Measurements from ENCODE around the gene ZNF195.

ZNF195 gene

DNA sequence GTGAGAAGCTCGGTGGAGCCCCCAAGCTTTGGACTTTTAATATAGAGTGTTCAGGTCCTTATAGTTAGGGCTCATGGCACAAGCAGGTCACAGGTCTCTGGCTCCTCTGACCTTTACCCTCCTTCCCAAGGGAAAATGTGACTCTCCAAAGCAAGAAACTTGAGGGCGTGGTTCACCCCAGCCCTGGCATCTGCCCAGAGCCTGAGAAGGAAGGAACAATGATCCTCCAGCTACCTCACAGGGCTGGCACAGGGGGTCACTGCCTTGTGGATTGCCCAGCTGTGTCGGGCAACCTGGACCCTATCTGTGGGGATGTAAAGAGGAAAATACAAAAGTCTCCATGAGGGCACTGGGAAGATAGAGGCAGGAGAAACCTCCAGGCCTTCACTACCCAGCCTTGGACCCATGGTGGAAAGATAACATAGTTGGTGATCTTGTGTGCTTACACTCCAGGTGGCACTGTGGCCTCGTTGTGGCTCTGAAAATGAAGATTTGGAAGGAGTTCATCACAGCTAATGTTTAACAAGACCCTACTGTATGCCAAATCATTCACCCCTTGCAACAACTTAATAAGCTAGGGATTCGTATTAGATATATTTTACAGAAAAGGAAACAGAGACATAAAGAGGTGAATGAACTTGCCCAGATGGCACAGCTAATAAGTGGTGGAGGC is 3.8 kb upstream of the ZNF195 start:
- H3K27me3 ChIP-seq (ENCODE audit: insufficient read depth, poor library complexity, severe bottlenecking), result no peaks in the 10 kb centered on the region
- no peak overlapping the region for H3K27ac ChIP-seq (replicated peaks)
- TF ChIP-seq, protein P1, sequence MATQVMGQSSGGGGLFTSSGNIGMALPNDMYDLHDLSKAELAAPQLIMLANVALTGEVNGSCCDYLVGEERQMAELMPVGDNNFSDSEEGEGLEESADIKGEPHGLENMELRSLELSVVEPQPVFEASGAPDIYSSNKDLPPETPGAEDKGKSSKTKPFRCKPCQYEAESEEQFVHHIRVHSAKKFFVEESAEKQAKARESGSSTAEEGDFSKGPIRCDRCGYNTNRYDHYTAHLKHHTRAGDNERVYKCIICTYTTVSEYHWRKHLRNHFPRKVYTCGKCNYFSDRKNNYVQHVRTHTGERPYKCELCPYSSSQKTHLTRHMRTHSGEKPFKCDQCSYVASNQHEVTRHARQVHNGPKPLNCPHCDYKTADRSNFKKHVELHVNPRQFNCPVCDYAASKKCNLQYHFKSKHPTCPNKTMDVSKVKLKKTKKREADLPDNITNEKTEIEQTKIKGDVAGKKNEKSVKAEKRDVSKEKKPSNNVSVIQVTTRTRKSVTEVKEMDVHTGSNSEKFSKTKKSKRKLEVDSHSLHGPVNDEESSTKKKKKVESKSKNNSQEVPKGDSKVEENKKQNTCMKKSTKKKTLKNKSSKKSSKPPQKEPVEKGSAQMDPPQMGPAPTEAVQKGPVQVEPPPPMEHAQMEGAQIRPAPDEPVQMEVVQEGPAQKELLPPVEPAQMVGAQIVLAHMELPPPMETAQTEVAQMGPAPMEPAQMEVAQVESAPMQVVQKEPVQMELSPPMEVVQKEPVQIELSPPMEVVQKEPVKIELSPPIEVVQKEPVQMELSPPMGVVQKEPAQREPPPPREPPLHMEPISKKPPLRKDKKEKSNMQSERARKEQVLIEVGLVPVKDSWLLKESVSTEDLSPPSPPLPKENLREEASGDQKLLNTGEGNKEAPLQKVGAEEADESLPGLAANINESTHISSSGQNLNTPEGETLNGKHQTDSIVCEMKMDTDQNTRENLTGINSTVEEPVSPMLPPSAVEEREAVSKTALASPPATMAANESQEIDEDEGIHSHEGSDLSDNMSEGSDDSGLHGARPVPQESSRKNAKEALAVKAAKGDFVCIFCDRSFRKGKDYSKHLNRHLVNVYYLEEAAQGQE (IDR thresholded peaks at IDR 0.05; ENCODE audit: insufficient replicate concordance, low read depth), result no peak
- TF ChIP-seq, protein P2, sequence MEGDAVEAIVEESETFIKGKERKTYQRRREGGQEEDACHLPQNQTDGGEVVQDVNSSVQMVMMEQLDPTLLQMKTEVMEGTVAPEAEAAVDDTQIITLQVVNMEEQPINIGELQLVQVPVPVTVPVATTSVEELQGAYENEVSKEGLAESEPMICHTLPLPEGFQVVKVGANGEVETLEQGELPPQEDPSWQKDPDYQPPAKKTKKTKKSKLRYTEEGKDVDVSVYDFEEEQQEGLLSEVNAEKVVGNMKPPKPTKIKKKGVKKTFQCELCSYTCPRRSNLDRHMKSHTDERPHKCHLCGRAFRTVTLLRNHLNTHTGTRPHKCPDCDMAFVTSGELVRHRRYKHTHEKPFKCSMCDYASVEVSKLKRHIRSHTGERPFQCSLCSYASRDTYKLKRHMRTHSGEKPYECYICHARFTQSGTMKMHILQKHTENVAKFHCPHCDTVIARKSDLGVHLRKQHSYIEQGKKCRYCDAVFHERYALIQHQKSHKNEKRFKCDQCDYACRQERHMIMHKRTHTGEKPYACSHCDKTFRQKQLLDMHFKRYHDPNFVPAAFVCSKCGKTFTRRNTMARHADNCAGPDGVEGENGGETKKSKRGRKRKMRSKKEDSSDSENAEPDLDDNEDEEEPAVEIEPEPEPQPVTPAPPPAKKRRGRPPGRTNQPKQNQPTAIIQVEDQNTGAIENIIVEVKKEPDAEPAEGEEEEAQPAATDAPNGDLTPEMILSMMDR (IDR thresholded peaks at IDR 0.05; ENCODE audit: insufficient read depth, low read length), result no peak
- no peak for TF ChIP-seq GABPA (IDR thresholded peaks at IDR 0.05; ENCODE audit: low read depth)
- no peak for TF ChIP-seq POLR2AphosphoS5 (IDR thresholded peaks at IDR 0.05; ENCODE audit: low read depth)
- no peak for TF ChIP-seq SPI1 (IDR thresholded peaks at IDR 0.05; ENCODE audit: borderline replicate concordance, low read depth)
- no peak overlapping the region for H3K4me3 ChIP-seq (replicated peaks; ENCODE audit: insufficient read depth, low read length)
- no peak for DNase-seq (ENCODE audit: low read depth in 1 of 2, low spot score in 1 of 2)

DNA sequence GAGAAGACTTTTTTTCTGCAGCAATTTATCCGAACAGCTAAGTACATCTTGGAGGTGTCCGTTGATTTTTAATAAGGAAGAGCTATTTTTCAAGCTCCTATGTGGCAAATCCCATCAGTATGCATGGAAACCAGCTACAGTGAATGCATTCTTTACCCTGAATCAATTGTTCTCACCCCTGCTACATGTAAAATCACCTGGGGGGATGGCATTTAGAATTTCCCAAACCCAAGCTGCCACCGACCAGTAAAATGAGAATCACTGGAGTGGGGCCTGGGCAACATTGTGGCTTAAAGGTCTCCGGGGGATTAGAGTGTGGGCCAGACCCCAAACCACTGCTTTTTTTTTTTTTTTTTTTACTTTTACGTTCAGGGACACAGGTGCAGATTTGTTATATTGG is 2.8 kb upstream of the ZNF195 start:
- no peaks in the 10 kb centered on the region for H3K27me3 ChIP-seq (ENCODE audit: insufficient read depth, poor library complexity, severe bottlenecking)
- H3K4me3 ChIP-seq (replicated peaks; ENCODE audit: insufficient read depth, low read length), result no peak overlapping the region
- no peak for TF ChIP-seq POLR2AphosphoS5 (IDR thresholded peaks at IDR 0.05; ENCODE audit: low read depth)
- DNase-seq (ENCODE audit: low read depth in 1 of 2, low spot score in 1 of 2), result no peak
- no peak overlapping the region for H3K27ac ChIP-seq (replicated peaks)

DNA sequence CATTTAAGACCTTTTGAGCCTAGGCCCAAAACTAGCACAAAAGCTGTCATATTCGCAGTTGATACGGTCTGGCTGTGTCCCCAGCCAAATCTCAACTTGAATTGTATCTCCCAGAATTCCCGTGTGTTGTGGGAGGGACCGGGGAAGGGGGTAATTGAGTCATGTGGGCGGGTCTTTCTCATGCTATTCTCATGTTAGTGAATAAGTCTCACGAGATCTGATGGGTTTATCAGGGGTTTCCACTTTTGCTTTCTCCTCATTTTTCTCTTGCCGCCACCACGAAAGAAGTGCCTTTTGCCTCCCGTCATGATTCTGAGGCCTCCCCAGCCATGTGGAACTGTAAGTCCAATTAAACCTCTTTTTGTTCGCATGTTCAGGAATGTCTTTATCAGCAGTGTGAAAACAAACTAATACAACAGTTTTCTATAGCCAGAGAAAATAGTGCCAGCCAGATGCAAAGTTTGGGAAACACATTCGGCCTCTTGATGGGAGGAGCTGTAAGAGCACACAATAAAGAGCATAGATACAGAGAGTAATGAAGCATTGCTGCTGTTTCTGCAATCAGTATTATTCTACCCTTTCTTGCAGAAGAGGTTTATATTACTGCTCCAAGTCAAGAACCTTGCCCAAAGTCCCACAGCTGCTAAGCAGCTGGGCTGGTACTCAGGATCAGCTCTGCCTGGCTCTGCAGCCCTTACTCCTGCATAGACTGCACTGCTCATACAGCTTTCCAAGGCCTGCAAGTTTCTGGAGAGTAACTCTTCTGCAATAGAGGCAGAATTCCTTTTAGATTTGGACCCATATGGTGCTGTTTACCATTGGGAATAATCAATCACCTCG is 2.0 kb upstream of the ZNF195 start:
- DNase-seq (ENCODE audit: low read depth in 1 of 2, low spot score in 1 of 2), result no peak
- no peak overlapping the region for H3K4me3 ChIP-seq (replicated peaks; ENCODE audit: insufficient read depth, low read length)

More for the DNA sequence above, 2.0 kb upstream of the ZNF195 start:
- Histone ChIP-seq H3K27me3 (ENCODE audit: insufficient read depth, poor library complexity, severe bottlenecking) (no peaks in the 10 kb centered on the region), H3K27ac (replicated peaks) (no peak overlapping the region)
- TF ChIP-seq, protein P1 (IDR thresholded peaks at IDR 0.05; ENCODE audit: insufficient replicate concordance, low read depth), result no peak
- TF ChIP-seq, protein P2 (IDR thresholded peaks at IDR 0.05; ENCODE audit: insufficient read depth, low read length), result no peak
- TF ChIP-seq GABPA (IDR thresholded peaks at IDR 0.05; ENCODE audit: low read depth) (no peak), POLR2AphosphoS5 (IDR thresholded peaks at IDR 0.05; ENCODE audit: low read depth) (no peak), SPI1 (IDR thresholded peaks at IDR 0.05; ENCODE audit: borderline replicate concordance, low read depth) (no peak)

Measured in HL-60 (cell line).